Measurements from ENCODE around the gene BOLA1.

BOLA1 gene

GRCh38 chr1:149887196-149887455, 12.2 kb upstream of the BOLA1 start (continued):
- TF ChIP-seq ZNF121 (tag by site-specific recombination; IDR thresholded peaks at IDR 0.05) (0 out of 2 replicates have a peak, but pooled peaks have one; percentile 30), ZBTB17 (tag by site-specific recombination; IDR thresholded peaks at IDR 0.05) (peak; percentile 93)

DNA sequence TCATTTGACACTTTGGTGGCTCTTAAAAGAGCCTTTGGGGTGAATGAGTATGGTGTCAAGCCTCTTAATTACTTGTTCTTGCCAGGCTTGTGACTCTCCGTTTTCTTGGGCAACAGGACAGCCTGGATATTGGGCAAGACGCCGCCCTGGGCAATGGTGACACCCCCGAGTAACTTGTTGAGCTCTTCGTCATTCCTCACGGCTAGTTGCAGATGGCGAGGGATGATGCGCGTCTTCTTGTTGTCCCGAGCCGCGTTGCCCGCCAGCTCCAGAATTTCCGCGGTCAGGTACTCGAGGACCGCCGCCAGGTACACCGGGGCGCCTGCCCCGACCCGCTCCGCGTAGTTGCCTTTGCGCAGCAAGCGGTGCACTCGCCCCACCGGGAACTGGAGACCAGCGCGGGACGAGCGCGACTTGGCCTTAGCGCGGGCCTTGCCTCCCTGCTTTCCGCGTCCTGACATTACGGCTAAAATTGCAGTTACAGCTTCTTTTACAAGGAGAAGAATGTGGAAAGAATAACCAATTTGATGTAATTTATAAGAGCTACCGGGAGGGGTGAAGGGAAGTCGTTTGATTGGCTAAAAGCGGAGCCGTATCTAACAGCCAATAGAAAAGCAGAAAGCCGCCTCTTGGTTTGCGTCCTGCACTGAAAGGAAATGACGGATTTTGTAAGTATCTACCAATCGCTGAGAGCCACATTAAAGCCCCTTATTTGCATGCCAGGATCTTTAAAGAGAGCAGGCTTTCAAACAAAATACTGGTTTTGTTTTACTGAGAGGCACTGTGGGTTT, 11.7 kb upstream of the BOLA1 start:
- H3K36me3 ChIP-seq (ENCODE audit: control insufficient read depth in 2 of 2, insufficient read depth in 1 of 2, low read length in 2 of 2), result no peaks in the 10 kb centered on the region
- H3K27ac ChIP-seq (ENCODE audit: extremely low read depth, low read depth, low read length), result peak overlapping the region; percentile 72
- H3K9me3 ChIP-seq (ENCODE audit: control insufficient read depth, insufficient read depth, low read depth, low read length), result no peaks in the 10 kb centered on the region
- H3K4me1 ChIP-seq (ENCODE audit: control insufficient read depth, insufficient read depth, low read length), result 0 out of 2 replicates have a peak, but pooled peaks cover 2% of the 10 kb centered on the region
- H3K4me3 ChIP-seq (ENCODE audit: low read depth, low read length), result peak overlapping the region; percentile 64
- CTCF ChIA-PET, result interaction anchor here (0.6 to 2.4 kb wide), 11 partner anchors 40 to 300 kb away, joined by 3 to 14 read pairs (median 4); no protein-coding TSS in a partner anchor
- POLR2A ChIA-PET, result interaction anchor here (0.6 to 4.0 kb wide), 27 partner anchors 9 to 477 kb away, joined by 3 to 48 read pairs (median 5); partner anchors contain the start of genes APH1A, BOLA1, MTMR11 and OTUD7B
- TF ChIP-seq ZNF426 (tag by site-specific recombination; IDR thresholded peaks at IDR 0.05), result no peak
- TF ChIP-seq ZNF791 (tag by site-specific recombination; IDR thresholded peaks at IDR 0.05), result no peak
- TF ChIP-seq YY1 (tag by site-specific recombination; IDR thresholded peaks at IDR 0.05), result no peak; the same call in 1 of the 2 replicates
- TF ChIP-seq, protein P1, sequence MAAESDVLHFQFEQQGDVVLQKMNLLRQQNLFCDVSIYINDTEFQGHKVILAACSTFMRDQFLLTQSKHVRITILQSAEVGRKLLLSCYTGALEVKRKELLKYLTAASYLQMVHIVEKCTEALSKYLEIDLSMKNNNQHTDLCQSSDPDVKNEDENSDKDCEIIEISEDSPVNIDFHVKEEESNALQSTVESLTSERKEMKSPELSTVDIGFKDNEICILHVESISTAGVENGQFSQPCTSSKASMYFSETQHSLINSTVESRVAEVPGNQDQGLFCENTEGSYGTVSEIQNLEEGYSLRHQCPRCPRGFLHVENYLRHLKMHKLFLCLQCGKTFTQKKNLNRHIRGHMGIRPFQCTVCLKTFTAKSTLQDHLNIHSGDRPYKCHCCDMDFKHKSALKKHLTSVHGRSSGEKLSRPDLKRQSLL (tag by site-specific recombination; IDR thresholded peaks at IDR 0.05), result peak; percentile 69
- TF ChIP-seq ZBTB26 (tag by site-specific recombination; optimal IDR thresholded peaks at IDR 0.05), result peak; percentile 31
- TF ChIP-seq ZNF311 (tag by site-specific recombination; IDR thresholded peaks at IDR 0.05; ENCODE audit: borderline replicate concordance), result no peak
- no peak for TF ChIP-seq ZNF571 (tag by site-specific recombination; IDR thresholded peaks at IDR 0.05)
- no peak for TF ChIP-seq ZNF664 (tag by site-specific recombination; IDR thresholded peaks at IDR 0.05)
- TF ChIP-seq ZEB2 (tag by site-specific recombination; IDR thresholded peaks at IDR 0.05), result peak; percentile 54
- TF ChIP-seq MYNN (tag by site-specific recombination; IDR thresholded peaks at IDR 0.05; ENCODE audit: borderline replicate concordance), result no peak
- no peak for TF ChIP-seq ZBTB44 (tag by site-specific recombination; IDR thresholded peaks at IDR 0.05)
- no peak for TF ChIP-seq ZNF621 (tag by site-specific recombination; IDR thresholded peaks at IDR 0.05)
- TF ChIP-seq, protein P2, sequence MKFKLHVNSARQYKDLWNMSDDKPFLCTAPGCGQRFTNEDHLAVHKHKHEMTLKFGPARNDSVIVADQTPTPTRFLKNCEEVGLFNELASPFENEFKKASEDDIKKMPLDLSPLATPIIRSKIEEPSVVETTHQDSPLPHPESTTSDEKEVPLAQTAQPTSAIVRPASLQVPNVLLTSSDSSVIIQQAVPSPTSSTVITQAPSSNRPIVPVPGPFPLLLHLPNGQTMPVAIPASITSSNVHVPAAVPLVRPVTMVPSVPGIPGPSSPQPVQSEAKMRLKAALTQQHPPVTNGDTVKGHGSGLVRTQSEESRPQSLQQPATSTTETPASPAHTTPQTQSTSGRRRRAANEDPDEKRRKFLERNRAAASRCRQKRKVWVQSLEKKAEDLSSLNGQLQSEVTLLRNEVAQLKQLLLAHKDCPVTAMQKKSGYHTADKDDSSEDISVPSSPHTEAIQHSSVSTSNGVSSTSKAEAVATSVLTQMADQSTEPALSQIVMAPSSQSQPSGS (tag by site-specific recombination; IDR thresholded peaks at IDR 0.05; ENCODE audit: low read depth), result no peak
- peak; percentile 31; the same call in 1 of the 2 replicates for TF ChIP-seq SP7 (tag by site-specific recombination; IDR thresholded peaks at IDR 0.05)
- TF ChIP-seq PRDM6 (tag by site-specific recombination; IDR thresholded peaks at IDR 0.05), result no peak; the same call in 1 of the 2 replicates
- no peak for TF ChIP-seq ZNF701 (tag by site-specific recombination; IDR thresholded peaks at IDR 0.05)
- no peak for TF ChIP-seq ZNF404 (tag by site-specific recombination; IDR thresholded peaks at IDR 0.05)
- no peak for TF ChIP-seq ZNF548 (tag by site-specific recombination; IDR thresholded peaks at IDR 0.05)
- no peak for TF ChIP-seq ZFHX2 (tag by site-specific recombination; conservative IDR thresholded peaks at IDR 0.05)
- 0 out of 2 replicates have a peak, but pooled peaks have one; percentile 7 for TF ChIP-seq ZNF660 (tag by site-specific recombination; IDR thresholded peaks at IDR 0.05)
- no peak for TF ChIP-seq ZNF747 (tag by site-specific recombination; IDR thresholded peaks at IDR 0.05)
- no peak for TF ChIP-seq GLI2 (tag by site-specific recombination; IDR thresholded peaks at IDR 0.05; ENCODE audit: borderline replicate concordance, low read depth)
- peak; percentile 23; the same call in 1 of the 2 replicates for TF ChIP-seq ZNF561 (tag by site-specific recombination; IDR thresholded peaks at IDR 0.05; ENCODE audit: borderline replicate concordance)
- no peak for TF ChIP-seq ZNF555 (tag by site-specific recombination; conservative IDR thresholded peaks at IDR 0.05)
- TF ChIP-seq TCF7L2 (IDR thresholded peaks at IDR 0.05; ENCODE audit: borderline replicate concordance, low read depth, low read length), result no peak
- TF ChIP-seq, protein P3, sequence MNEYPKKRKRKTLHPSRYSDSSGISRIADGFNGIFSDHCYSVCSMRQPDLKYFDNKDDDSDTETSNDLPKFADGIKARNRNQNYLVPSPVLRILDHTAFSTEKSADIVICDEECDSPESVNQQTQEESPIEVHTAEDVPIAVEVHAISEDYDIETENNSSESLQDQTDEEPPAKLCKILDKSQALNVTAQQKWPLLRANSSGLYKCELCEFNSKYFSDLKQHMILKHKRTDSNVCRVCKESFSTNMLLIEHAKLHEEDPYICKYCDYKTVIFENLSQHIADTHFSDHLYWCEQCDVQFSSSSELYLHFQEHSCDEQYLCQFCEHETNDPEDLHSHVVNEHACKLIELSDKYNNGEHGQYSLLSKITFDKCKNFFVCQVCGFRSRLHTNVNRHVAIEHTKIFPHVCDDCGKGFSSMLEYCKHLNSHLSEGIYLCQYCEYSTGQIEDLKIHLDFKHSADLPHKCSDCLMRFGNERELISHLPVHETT (tag by site-specific recombination; IDR thresholded peaks at IDR 0.05), result no peak

All from HEK293 (cell line).